Astrocyte (in vitro differentiated cells and primary cell): Measurements from ENCODE around the gene SACS.

Experiments used
- CTCF ChIP-seq: IDR thresholded peaks from 2 replicates; pipeline ENCODE4 v1.5.1; 2011; ENCODE audit warnings: low read depth, mild to moderate bottlenecking, inconsistent platforms, low read length, moderate library complexity; ENCODE audit not compliant: insufficient read depth
- EZH2 ChIP-seq: IDR thresholded peaks from 2 replicates; pipeline ENCODE4 v1.6.1; 2012; ENCODE audit warnings: mild to moderate bottlenecking, low read length, inconsistent platforms; ENCODE audit not compliant: insufficient read depth

GRCh38 chr13:23411706-23412105 is 21.8 kb downstream of the SACS start:
- TF ChIP-seq CTCF (no peak), EZH2 (no peak)
